Ectodermal cell (in vitro differentiated cells): ENCODE results near the gene CEP97.
A peak's percentile ranks its signal among the peaks of the same experiment; 100 is the strongest.
"Not testable (repeated sequence)": the region's sequence is repeated elsewhere in the genome, so short reads cannot be mapped to it uniquely, and the experiment has no call there.

Experiments
- H3K27ac ChIP-seq: 2 replicates; pipeline ENCODE4 v1.7.0; 2013; ENCODE audit warnings: mild to moderate bottlenecking, low read depth, low read length; ENCODE audit not compliant: insufficient read depth, poor library complexity, severe bottlenecking
- H3K27me3 ChIP-seq: 2 replicates; pipeline ENCODE4 v1.7.0; 2013; ENCODE audit warnings: mild to moderate bottlenecking, low read length; ENCODE audit not compliant: insufficient read depth, control insufficient read depth, poor library complexity, severe bottlenecking
- H3K36me3 ChIP-seq: one replicate; pipeline ENCODE4 v1.7.0; 2013; ENCODE audit warnings: low read length; ENCODE audit not compliant: control insufficient read depth, insufficient read depth
- H3K4me1 ChIP-seq: one replicate; pipeline ENCODE4 v1.7.0; 2013; ENCODE audit warnings: low read length; ENCODE audit not compliant: control insufficient read depth, insufficient read depth
- H3K4me3 ChIP-seq: 2 replicates; pipeline ENCODE4 v1.7.0; 2013; ENCODE audit warnings: low read depth, low read length, control low read depth; ENCODE audit not compliant: insufficient read depth
- H3K9me3 ChIP-seq: 2 replicates; pipeline ENCODE4 v1.7.0; 2013; ENCODE audit warnings: mild to moderate bottlenecking, low read length, moderate library complexity; ENCODE audit not compliant: control insufficient read depth
- WGBS, 2 experiments: methylation state at CpG; one replicate each; pipeline ENCODE4 v1.1.7; 2013; ENCODE audit warnings: missing lambda C conversion rate in 2 of 2; 5-methylcytosine and 5-hydroxymethylcytosine counted together

The CEP97 gene

GRCh38 chr3:101703169-101703568 is 21.2 kb upstream of the CEP97 start:
- Histone ChIP-seq H3K27ac (no peak overlapping the region), H3K4me3 (no peak overlapping the region), H3K9me3 (no peaks in the 10 kb centered on the region), H3K4me1 (no peaks in the 10 kb centered on the region), H3K27me3 (no peaks in the 10 kb centered on the region), H3K36me3 (no peaks in the 10 kb centered on the region)
- 91 to 94% methylated on average over 2 of the region's 2 CpGs for WGBS, 2 experiments

DNA sequence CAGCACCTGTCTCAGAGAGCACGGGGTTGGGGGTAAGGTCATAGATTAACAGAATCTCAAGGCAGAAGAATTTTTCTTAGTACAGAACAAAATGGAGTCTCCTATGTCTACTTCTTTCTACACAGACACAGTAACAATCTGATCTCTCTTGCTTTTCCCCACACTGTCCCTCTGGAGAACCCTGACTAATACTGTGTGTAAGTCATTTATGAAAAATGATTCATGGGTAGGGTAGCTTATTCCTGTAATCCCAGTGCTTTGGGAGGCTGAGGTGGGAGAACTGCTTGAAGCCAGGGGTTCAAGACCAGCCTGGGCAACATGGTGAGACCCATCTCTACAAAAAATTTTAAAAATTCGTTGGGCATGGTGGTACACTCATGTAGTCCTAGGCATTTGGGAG is 19.8 kb upstream of the CEP97 start:
- not testable (repeated sequence) for H3K36me3 ChIP-seq, H3K27me3 ChIP-seq, H3K4me3 ChIP-seq, H3K27ac ChIP-seq, H3K4me1 ChIP-seq, H3K9me3 ChIP-seq
- 88 to 100% methylated on average over 1 to 2 of the region's 2 CpGs for whole genome bisulfite sequencing, 2 experiments

- H3K4me1 ChIP-seq, result no peaks in the 10 kb centered on the region
- no peaks in the 10 kb centered on the region for H3K27me3 ChIP-seq
- 95 to 100% methylated on average over 3 to 4 of the region's 4 CpGs for WGBS, 2 experiments
- no peaks in the 10 kb centered on the region for H3K9me3 ChIP-seq
- H3K27ac ChIP-seq, result no peak overlapping the region
- H3K36me3 ChIP-seq, result no peaks in the 10 kb centered on the region
- H3K4me3 ChIP-seq, result no peak overlapping the region
These were observed 15.3 kb upstream of the CEP97 start for GRCh38 chr3:101709126-101709525.

DNA sequence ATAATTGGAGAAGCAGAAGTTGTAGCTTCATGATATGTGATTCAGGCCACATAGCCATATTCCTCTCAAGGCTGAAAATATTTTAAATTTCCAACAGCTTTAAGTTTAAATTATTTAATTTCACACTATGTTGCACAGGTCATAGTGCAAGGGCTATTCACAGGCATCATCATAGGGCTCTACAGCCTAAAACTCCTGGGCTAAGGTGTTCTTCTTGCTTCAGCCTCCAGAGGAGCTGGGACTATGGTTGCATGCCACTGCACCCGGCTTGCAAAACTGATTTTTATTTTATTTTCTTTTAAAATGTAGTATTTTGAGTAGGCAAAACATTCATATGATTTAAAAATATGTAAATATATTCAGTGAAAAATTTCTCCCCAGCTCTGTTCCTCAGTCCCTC is 6.0 kb upstream of the CEP97 start:
- H3K4me3 ChIP-seq, result no peak overlapping the region
- no peak overlapping the region for H3K27ac ChIP-seq
- H3K4me1 ChIP-seq, result no peaks in the 10 kb centered on the region
- H3K27me3 ChIP-seq, result no peaks in the 10 kb centered on the region
- no peaks in the 10 kb centered on the region for H3K36me3 ChIP-seq
- 100% methylated on average over 1 of the region's 1 CpG; no CpG with 5 or more reads in 1 of the 2 experiments for WGBS, 2 experiments
- no peaks in the 10 kb centered on the region for H3K9me3 ChIP-seq

DNA sequence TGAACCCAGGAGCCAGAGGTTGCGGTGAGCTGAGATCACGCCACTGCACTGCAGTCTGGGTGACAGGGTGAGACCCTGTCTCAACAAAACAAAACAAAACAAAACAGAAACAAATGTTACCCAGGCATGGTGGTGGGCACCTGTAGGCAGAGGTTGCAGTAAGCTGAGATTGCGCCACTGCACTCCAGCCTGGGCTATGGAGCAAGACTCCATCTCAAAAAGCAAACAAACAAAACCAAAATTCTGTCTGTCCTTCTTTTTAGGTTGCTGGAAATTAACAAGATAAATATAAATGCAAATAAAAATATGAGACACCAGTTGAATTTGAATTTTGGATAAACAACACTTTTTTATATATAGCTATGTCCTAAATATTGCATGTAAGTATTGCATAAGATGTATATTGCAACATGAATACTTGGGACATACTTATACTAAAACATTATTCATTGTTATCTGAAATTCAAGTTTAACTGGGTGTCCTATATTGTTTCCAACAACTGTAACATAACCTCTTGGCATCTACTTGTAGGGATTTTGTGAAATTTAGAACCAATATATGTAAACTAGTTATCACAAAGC is 4.7 kb upstream of the CEP97 start:
- Histone ChIP-seq H3K36me3 (no peaks in the 10 kb centered on the region), H3K4me1 (no peaks in the 10 kb centered on the region), H3K27me3 (no peaks in the 10 kb centered on the region), H3K9me3 (no peaks in the 10 kb centered on the region), H3K4me3 (no peak overlapping the region), H3K27ac (no peak overlapping the region)
- 93 to 94% methylated on average over 3 of the region's 3 CpGs for WGBS, 2 experiments

DNA sequence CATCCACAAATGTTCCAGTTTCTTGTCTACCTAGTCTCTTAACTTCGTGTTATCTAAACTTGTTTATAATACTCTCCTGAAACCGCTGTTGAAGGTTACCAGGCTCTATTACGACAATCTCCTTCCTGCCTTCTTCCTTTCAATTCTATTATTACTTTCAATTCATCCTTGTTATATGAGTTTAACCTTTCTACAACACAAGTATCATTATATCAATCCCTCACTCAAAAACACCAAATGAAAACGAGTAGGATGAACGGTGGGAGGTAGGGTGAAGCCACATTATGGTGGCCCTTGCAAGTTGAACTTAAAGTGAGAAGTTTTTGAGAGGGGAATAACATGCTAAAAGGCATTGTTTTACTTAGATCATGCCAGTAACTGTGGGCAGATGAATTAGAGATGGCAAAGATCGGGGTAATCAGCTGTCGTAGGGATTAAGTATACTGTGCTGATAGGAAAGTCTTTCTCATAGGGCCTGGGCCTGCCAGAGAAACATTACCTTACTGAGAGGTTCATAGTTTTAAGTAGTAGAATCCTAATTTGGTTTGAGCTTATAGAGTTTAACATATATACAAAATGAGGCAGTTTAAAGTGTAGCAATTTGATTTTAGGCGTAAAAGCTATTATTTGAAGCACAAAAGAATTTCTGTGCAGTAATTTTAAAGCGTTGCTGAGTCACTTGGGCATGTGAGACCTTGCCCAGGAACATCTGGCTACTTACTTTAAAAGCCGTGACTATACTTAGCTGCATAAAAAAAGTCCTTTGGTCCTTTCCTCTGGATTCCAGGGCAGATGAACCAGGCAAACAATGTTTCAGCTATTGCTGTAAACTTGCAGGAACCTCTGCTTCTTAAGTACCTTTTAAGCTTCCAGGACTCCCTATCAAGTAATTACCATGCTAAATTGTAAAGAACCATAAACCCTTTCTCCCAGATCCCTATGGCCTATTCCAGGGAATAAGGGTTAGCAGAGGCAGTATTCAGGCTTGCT is 3.3 kb upstream of the CEP97 start:
- H3K4me1 ChIP-seq, result no peaks in the 10 kb centered on the region
- H3K4me3 ChIP-seq, result no peak overlapping the region
- H3K27me3 ChIP-seq, result no peaks in the 10 kb centered on the region
- no peaks in the 10 kb centered on the region for H3K9me3 ChIP-seq
- no peak overlapping the region for H3K27ac ChIP-seq
- H3K36me3 ChIP-seq, result no peaks in the 10 kb centered on the region
- WGBS, 2 experiments, result 91 to 93% methylated on average over 10 of the region's 10 CpGs

GRCh38 chr3:101722394-101723173 is 1.8 kb upstream of the CEP97 start:
- no peak overlapping the region for H3K27ac ChIP-seq
- H3K4me3 ChIP-seq, result no peak overlapping the region
- 93 to 97% methylated on average over 7 of the region's 7 CpGs for WGBS, 2 experiments
- no peaks in the 10 kb centered on the region for H3K4me1 ChIP-seq
- no peaks in the 10 kb centered on the region for H3K36me3 ChIP-seq
- H3K9me3 ChIP-seq, result no peaks in the 10 kb centered on the region
- no peaks in the 10 kb centered on the region for H3K27me3 ChIP-seq

GRCh38 chr3:101725194-101725889 is 928 bp downstream of the CEP97 start:
- no peaks in the 10 kb centered on the region for H3K4me1 ChIP-seq
- H3K4me3 ChIP-seq, result peak overlapping the region; percentile 89
- WGBS, 2 experiments, result 2 to 3% methylated on average over 21 of the region's 21 CpGs
- H3K36me3 ChIP-seq, result no peaks in the 10 kb centered on the region
- H3K27me3 ChIP-seq, result no peaks in the 10 kb centered on the region
- no peaks in the 10 kb centered on the region for H3K9me3 ChIP-seq
- no peak overlapping the region for H3K27ac ChIP-seq

DNA sequence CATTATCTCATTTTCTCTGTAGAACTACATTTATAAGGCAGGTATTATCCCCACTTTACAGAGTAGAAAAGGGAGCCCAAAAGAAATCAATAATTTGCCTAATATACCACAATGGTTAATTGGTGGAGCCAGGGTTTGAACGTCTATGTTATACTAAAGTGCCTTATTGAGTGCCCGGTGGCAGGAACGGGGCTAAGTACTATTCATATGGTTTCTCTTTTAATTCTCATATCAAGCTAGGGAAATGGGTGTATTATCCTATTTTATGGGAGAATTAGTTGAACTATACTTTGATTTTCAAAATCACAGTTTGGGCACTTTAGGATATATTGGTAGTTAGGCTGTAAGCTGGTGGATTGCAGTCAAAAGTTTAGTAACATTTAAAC is 1.5 kb downstream of the CEP97 start:
- H3K36me3 ChIP-seq, result peaks cover 5% of the 10 kb centered on the region
- H3K27me3 ChIP-seq, result no peaks in the 10 kb centered on the region
- H3K4me3 ChIP-seq, result peak overlapping the region; percentile 89
- no peaks in the 10 kb centered on the region for H3K4me1 ChIP-seq
- no peaks in the 10 kb centered on the region for H3K9me3 ChIP-seq
- no peak overlapping the region for H3K27ac ChIP-seq
- WGBS, 2 experiments, result 52 to 68% methylated on average over 3 of the region's 3 CpGs
